HG02763 (cell line): ENCODE measurements around the gene PRR4.

Experiments
- ATAC-seq: cut with Tn5 transposase; IDR thresholded peaks from one replicate; pipeline ENCODE4 v1.9.1; 2021; ENCODE audit warnings: mild to moderate bottlenecking, moderate library complexity; ENCODE audit not compliant: unreplicated experiment

The PRR4 gene

DNA sequence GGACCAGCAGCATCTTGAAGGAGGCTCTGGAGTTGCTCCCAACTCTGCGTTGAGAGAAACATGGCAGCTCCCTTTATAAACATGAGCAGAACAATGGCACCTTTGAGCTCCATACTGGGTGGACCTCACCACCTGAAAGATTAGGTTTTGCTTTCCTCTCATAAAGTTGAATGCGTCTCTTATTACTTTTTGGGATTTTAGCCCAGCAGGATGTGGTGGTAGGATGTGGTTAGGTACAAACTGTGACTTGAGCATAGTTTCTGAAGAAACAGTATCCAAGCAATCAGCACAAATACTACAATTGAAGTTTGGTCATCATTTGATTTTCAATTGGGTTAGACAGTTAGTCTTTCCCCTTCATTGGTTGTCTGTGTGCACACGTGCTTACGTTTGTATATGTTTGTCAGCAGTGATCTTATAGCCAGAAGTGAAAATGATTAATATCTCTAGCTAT, at the start of gene PRR4:
TSS of gene PRR4 (minus strand) at position 51 of the 454 bp plus-strand sequence. CDS start at position 13, 38 bp downstream.
- ATAC-seq = no peak

DNA sequence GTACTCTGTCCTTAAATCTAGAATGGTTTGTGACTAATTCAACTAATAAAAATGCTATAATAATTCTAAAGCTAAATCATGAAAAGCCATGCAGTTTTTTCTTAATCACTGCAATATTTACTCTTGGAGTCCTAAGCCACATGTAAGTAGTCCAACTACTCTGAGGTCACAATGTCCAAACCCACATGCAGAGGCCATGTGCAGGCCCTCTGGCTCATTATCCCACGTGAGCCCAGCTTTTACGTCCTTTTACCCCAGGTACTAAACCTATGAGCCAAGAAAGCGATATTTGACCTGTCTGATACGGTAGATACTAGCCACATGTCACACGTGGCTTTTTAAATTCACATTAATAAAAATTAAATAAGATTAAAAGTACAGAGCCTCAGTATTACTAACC, 47.6 kb upstream of the PRR4 start:
- no peak for ATAC-seq

DNA sequence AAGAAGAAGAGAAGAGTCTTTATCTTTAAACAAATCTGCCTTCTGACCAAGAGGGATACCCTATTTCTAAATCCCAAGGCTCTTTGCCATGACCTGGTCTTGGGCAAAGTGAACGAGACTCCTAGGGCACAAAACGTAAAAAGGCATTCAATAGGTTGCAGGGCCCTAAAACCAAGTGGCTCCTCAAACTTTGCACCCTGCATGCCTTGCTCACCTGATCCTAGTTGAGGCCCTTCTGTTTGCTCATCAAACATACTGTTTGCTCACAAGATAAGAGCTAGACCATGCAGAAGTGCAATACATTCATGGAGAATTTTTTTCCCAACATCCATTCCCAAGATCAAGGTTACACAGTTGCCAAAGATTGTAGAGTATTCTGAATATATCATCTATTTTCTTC, 42.7 kb upstream of the PRR4 start:
- no peak for ATAC-seq

- ATAC-seq = no peak
Observed at GRCh38 chr12:10889226-10889625, 40.0 kb upstream of the PRR4 start.

GRCh38 chr12:10884086-10884725, 34.9 kb upstream of the PRR4 start, which contains the start of gene PRH1:
PRH1 (minus strand) TSS chr12:10884255; CDS start chr12:10884217, 38 bp downstream.
- no peak for ATAC-seq

DNA sequence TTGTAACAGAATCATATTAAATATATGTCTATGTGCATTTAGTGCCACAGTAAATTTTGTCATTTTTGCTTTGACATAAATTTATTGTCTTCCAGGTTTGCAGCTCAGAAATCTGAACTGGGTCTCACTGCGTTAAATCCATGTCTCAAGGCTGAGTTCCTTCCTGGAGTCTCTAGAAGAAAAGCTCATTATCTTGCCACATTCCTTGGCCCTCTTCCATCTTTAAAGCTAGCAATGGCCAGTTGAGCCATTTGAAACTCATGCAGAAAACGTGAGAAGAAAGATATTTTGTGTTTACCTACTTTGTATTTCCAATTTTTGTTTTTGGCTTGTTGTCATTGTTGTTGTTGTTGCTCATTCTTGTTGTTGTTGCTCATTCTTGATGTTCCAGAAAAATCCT, 24.1 kb upstream of the PRR4 start:
- no peak for ATAC-seq

DNA sequence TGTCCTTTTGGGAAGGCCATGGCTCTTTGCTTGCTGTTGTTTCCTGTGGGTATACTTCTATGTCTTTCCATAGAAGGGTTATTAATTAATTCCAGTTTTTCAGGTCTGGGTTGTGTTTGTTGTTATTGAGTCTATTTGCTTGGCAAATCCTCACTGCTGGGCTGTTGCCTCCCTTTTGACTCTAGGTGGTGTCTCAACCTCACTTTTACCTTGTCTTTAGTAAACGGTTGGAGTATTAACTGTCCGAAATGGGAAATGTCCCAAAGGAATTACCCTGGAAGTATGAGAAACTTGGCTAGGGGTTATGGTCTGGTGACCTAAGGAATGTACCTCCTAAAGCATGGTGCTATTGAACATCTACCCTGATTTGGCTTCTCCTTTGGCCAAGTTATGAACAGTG, 18.1 kb upstream of the PRR4 start:
- no peak for ATAC-seq

DNA sequence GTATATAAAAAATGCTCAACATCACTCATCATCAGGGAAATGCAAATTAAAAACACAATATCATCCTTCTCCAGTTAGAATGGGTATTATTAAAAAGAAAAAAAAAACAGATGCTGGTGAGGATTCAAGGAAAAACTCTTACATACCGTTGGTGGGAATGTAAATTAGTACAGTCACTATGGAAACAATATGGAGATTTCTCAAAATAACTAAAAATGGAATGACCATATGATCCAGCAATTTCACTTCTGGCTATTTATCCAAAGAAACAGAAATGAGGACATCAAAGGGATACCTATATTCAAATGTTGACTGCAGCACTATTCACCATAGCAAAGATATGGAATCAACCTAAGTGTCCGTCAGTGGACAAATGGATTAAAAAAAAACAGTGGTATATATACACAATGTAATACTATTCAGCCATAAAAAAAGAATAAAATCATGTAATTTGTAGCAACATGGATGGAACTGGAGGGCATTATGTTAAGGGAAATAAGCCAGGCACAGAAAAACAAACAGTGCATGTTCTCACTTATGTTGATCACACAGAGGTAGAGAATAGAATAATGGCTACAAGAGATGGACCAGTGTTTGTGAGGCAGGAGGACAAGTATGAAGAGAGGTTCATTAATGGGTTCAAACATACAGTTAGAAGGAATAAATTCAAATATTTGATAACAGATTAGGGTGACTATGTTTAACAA, 14.4 kb upstream of the PRR4 start:
- ATAC-seq = no peak

GRCh38 chr12:10861366-10861765, 12.1 kb upstream of the PRR4 start:
- no peak for ATAC-seq

DNA sequence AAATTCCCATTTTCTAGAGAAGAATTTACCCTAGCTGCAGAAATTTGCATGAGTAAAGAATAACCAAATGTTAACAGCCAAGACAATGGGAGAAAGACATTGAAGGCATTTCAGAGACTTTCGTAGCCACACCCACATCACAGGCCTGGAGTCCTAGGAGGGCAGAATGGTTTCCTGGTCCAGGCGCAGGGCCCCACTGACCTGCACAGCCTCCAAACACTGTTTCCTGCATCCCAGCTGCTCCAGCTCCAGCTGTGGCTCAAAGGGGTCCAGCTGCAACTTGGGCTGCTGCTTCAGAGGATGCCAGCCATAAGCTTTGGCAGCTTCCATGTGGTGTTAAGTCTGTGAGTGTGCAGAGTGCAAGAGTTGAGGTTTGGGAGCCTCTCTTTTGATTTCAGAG, 6.5 kb upstream of the PRR4 start:
- no peak for ATAC-seq

DNA sequence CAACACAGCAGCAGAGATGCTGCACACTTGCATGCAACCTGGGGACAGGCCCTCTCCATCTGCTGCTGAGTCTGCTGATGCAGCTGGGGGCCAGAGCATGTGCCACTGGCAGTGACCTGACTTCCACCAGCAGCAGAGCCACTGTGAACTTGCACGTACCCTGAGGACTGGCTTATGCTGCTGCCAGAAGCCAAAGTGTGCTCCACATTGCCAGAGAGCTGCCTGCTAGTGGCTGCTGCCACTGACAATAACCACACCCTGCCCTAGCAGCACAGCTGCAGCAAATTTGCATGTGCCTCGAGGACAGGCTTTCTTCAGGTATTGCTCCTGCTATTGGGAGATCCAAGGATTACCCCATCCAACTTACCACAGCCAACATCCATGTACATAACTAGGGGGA, 4.5 kb upstream of the PRR4 start:
- ATAC-seq = no peak

DNA sequence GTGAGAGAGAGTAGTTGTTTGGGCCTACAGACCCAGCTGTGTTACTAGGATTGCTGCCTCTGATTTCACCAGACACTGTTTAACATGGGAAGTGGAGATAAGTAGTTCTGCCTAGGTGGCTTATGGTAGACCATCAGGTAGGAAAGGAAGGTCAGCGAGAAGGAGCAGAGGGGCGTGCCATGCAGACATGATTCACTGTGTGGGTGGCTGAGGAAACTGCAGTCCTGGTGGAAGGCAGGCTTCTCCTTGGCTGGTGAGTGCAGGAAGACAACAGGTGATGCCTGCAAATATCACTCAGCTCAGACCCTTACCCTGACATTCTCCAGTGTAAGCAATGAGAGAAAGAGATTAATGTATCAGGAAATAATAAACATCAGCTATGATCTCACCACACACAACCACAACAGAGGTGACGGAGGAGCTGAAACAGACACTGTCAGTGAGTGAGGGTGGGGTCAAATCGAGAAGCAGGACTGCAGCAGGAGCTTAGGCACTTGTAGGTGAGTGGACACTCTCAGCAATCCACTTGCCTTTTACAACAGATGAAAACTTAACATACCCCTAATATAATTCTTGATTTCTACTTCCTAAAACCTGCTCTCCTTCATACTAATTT, 2.1 kb upstream of the PRR4 start:
- ATAC-seq = no peak

GRCh38 chr12:10847744-10848143, 1.5 kb downstream of the PRR4 start:
- no peak for ATAC-seq

DNA sequence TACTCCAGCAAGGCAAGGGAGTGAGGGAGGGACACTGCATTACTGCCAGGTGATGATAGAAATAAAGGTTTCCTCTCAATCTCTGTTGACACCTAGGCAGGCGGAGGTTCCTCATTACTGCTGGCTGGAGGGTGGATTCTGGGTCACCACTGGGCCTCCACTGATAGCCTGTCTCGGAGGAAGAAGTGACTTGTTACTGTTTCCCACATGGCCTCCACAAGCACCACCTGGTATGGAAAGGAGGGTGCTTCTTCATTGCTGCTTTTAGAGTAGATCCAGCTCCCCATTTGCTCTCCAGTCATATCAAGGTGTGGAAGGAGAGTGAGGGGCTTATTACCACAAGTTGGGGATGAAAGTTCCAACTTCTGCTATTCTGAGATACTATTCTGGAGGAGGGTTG, 6.4 kb downstream of the PRR4 start:
- ATAC-seq = no peak

DNA sequence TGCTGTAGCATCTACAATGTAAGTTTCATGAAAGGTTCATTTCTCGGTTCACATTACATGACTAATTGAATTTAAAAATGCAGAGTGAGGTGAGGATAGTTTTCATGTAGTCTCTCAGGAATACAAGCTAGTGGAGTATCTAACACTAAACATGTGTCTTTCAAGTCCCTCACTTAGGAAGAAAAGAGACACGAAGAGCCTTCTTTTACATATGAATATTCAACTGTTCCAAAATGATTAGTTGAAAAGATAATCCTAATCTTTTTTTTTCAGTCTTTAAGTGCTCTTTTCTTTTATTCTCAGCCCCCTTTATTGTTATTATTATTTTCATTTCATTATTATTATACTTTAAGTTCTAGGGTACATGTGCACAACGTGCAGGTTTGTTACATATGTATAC, 10.8 kb downstream of the PRR4 start:
- ATAC-seq = no peak

- no peak for ATAC-seq
Observed at GRCh38 chr12:10829994-10830393, 19.3 kb downstream of the PRR4 start.

GRCh38 chr12:10826258-10826657, 23.0 kb downstream of the PRR4 start, which contains the start of gene TAS2R10:
TAS2R10 (minus strand) TSS chr12:10826358; CDS start chr12:10826269, 89 bp downstream.
- no peak for ATAC-seq

DNA sequence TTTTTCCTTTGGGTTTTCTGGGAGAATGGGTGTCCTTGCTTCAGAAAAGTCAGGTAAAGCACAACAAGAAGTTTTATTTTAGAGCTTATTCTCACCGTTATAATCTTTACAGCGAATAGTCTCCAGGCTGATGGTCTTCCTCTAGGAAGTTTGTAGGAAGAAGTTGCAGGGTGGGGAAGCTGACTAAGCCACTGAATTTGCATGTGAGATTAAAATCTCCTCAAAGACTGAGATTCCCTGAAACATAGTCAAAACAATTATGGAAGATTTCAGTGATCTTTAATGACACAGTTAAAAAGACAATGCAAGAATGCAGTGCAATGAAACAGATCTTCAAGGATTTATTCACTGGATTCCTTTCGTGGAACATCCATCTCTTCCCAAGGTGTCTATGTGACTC, 24.3 kb downstream of the PRR4 start:
- ATAC-seq = no peak

GRCh38 chr12:10811883-10812536, 37.3 kb downstream of the PRR4 start:
- no peak for ATAC-seq

DNA sequence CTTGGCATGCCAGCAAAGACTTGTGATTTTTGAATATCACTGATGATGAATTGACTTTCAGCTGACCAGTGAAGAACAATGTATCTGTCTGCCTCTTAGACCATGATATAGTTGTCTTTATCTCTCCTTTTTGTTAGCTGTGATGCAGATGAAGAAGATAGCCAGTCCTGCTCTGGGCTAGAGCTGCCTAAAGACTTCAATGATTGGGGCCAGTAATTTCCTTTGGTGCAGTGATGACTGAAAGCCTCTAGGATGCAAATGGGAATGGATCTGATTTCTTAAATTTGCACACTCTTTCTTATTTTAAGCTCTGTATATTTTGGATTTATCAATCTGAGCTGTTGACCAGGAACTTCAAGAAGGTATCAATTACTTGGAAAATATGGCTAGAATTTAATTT, 39.2 kb downstream of the PRR4 start, which contains the start of gene TAS2R9:
TSS of gene TAS2R9 (minus strand) at position 101 of the 400 bp plus-strand sequence. CDS start at position 8, 93 bp downstream.
- ATAC-seq = no peak

- ATAC-seq = no peak
Observed at GRCh38 chr12:10807186-10807585, 42.1 kb downstream of the PRR4 start, which contains the start of gene TAS2R8. TAS2R8 (minus strand) TSS chr12:10807286; CDS start chr12:10806980, 306 bp downstream.
